Transverse colon (tissue), 4 donors: ENCODE measurements around the gene KLB.
"Not testable (repeated sequence)": the region's sequence is repeated elsewhere in the genome, so short reads cannot be mapped to it uniquely, and the experiment has no call there.

Experiments used
- CTCF ChIP-seq, 5 experiments: fragments of 200-600 bp in 3 of 5; fragments of 450-650 bp in 2 of 5; sonication (generic) in 3 of 5; IDR thresholded peaks; 1 replicate in 2 of 5; 2 replicates in 3 of 5; pipeline ENCODE4 v1.5.1; 2016 to 2017; ENCODE audit warnings: antibody characterized with exemption in 5 of 5, inconsistent platforms in 3 of 5, mild to moderate bottlenecking in 2 of 5, moderate library complexity in 1 of 5
- EP300 ChIP-seq: sonication (generic); formaldehyde crosslinking; IDR thresholded peaks from one replicate; pipeline ENCODE4 v1.6.1; 2017; ENCODE audit warnings: antibody characterized with exemption, low read depth
- POLR2A ChIP-seq: fragments of 450-650 bp; IDR thresholded peaks from one replicate; pipeline ENCODE4 v1.6.1; 2016; ENCODE audit warnings: antibody characterized with exemption, mild to moderate bottlenecking, moderate library complexity
- POLR2AphosphoS5 ChIP-seq, 3 donors: sonication (generic); formaldehyde crosslinking; IDR thresholded peaks; one replicate each; pipeline ENCODE4 v1.6.1; 2016; ENCODE audit warnings: antibody characterized with exemption in 3 of 3

DNA sequence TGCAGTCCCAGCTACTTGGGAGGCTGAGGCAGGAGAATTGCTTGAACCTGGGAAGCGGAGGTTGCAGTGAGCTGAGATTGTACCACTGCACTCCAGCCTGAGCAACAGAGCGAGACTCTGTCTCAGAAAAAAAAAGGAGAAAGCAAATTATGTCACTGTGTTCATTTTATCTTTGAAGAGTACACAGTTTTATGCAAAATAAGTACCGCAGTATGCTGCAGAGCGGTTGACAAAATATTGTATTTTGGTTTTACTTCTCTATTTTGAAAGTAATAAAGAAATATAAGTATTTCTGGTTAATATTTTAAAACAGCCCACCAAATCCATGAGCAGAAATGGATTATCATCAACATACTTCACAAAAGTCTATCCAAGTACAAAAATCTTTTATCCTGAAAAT, 46.1 kb upstream of the KLB start:
- TF ChIP-seq CTCF (IDR thresholded peaks at IDR 0.05); POLR2A; EP300; POLR2AphosphoS5 (IDR thresholded peaks at IDR 0.05): not testable (repeated sequence)
